DND-41 (cell line): ENCODE results near the gene MLLT1.

Source experiments
- ATAC-seq: fragments of 200-7000 bp; cut with Tn5 transposase; 3 replicates; pipeline ENCODE4 v1.9.1; 2021; ENCODE audit warnings: low read depth; ENCODE audit not compliant: insufficient read depth
- DNase-seq: peaks from one replicate; pipeline ENCODE4 v3.0.0-alpha.2; 2020
- H2AFZ ChIP-seq: 2 replicates; pipeline ENCODE4 v1.6.0; 2012; ENCODE audit warnings: low read depth, low read length
- H3K27ac ChIP-seq: 2 replicates; pipeline ENCODE4 v1.5.1; 2012; ENCODE audit warnings: low read length, inconsistent platforms
- H3K27me3 ChIP-seq: fragments of 200-600 bp; sonication (generic); 2 replicates; pipeline ENCODE4 v1.6.0; 2012; ENCODE audit warnings: low read length, mild to moderate bottlenecking, inconsistent platforms; ENCODE audit not compliant: insufficient read depth, poor library complexity
- H3K36me3 ChIP-seq: 2 replicates; pipeline ENCODE4 v1.5.1; 2012; ENCODE audit warnings: low read length, inconsistent platforms; ENCODE audit not compliant: insufficient read depth
- H3K4me1 ChIP-seq: 2 replicates; pipeline ENCODE4 v1.5.1; 2012; ENCODE audit warnings: mild to moderate bottlenecking, low read length; ENCODE audit not compliant: insufficient read depth
- H3K4me2 ChIP-seq: 2 replicates; pipeline ENCODE4 v1.6.0; 2012; ENCODE audit warnings: mild to moderate bottlenecking, moderate library complexity, low read length, inconsistent platforms; ENCODE audit not compliant: insufficient read depth
- H3K4me3 ChIP-seq, 2 experiments: fragments of 200-600 bp in 1 of 2; shearing (Covaris generic) in 1 of 2; 2 replicates each; pipeline ENCODE4 v1.5.1; 2012 to 2016; ENCODE audit warnings: inconsistent platforms in 2 of 2, low read length in 2 of 2, mild to moderate bottlenecking in 2 of 2, low read depth in 1 of 2, moderate library complexity in 1 of 2
- H3K79me2 ChIP-seq: 2 replicates; pipeline ENCODE4 v1.6.0; 2012; ENCODE audit warnings: low read length, inconsistent platforms; ENCODE audit not compliant: insufficient read depth
- H3K9ac ChIP-seq: 2 replicates; pipeline ENCODE4 v1.6.0; 2012; ENCODE audit warnings: low read depth, mild to moderate bottlenecking, inconsistent platforms, low read length, moderate library complexity
- H3K9me3 ChIP-seq: 2 replicates; pipeline ENCODE4 v1.5.1; 2012; ENCODE audit warnings: low read length, moderate library complexity, mild to moderate bottlenecking, inconsistent platforms; ENCODE audit not compliant: insufficient read depth, severe bottlenecking
- H4K20me1 ChIP-seq: 2 replicates; pipeline ENCODE4 v1.6.0; 2012; ENCODE audit warnings: low read length; ENCODE audit not compliant: insufficient read depth
- CTCF ChIP-seq: IDR thresholded peaks from 2 replicates; pipeline ENCODE4 v1.5.1; 2012; ENCODE audit warnings: borderline replicate concordance, low read length, moderate library complexity, mild to moderate bottlenecking; ENCODE audit not compliant: poor library complexity, severe bottlenecking; ENCODE audit errors: extremely low read depth
- EZH2 ChIP-seq: IDR thresholded peaks from 3 replicates; pipeline ENCODE4 v1.6.1; 2012; ENCODE audit warnings: borderline replicate concordance, low read depth, mild to moderate bottlenecking, moderate library complexity, low read length, inconsistent platforms; ENCODE audit not compliant: severe bottlenecking

Gene MLLT1

GRCh38 chr19:6224308-6224675 lies 55.5 kb downstream of the MLLT1 start:
- Histone ChIP-seq H3K36me3 (peaks cover 95% of the 10 kb centered on the region), H3K27ac (no peak overlapping the region)
- no peak for ATAC-seq

GRCh38 chr19:6223461-6224307 lies 56.1 kb downstream of the MLLT1 start:
- Histone ChIP-seq H3K4me2 (no peak overlapping the region), H2AFZ (no peak overlapping the region), H3K9me3 (no peaks in the 10 kb centered on the region), H3K36me3 (peaks cover 95% of the 10 kb centered on the region), H3K27ac (no peak overlapping the region; the same call in 1 of the 2 replicates), H3K79me2 (peaks cover 33% of the 10 kb centered on the region), H3K9ac (no peak overlapping the region), H3K4me1 (no peaks in the 10 kb centered on the region), H4K20me1 (peaks cover 73% of the 10 kb centered on the region), H3K27me3 (no peaks in the 10 kb centered on the region), H3K4me3 (no peak overlapping the region)
- ATAC-seq: no peak
- DNase-seq: no peak
- TF ChIP-seq EZH2 (no peak), CTCF (no peak)

More at GRCh38 chr19:6224308-6224675, 55.5 kb downstream of the MLLT1 start:
- no peaks in the 10 kb centered on the region for H3K9me3 ChIP-seq
- H3K4me1 ChIP-seq: no peaks in the 10 kb centered on the region
- H3K79me2 ChIP-seq: peaks cover 39% of the 10 kb centered on the region
- no peak overlapping the region for H3K4me3 ChIP-seq
- no peaks in the 10 kb centered on the region for H3K27me3 ChIP-seq
- no peak for DNase-seq
- H3K9ac ChIP-seq: no peak overlapping the region
- no peak overlapping the region for H2AFZ ChIP-seq
- peaks cover 73% of the 10 kb centered on the region for H4K20me1 ChIP-seq
- H3K4me2 ChIP-seq: no peak overlapping the region
- TF ChIP-seq CTCF (no peak), EZH2 (no peak)

GRCh38 chr19:6222884-6223283 lies 56.9 kb downstream of the MLLT1 start:
- Histone ChIP-seq H3K4me3 (no peak overlapping the region), H3K79me2 (peaks cover 32% of the 10 kb centered on the region), H3K27ac (no peak overlapping the region), H3K27me3 (no peaks in the 10 kb centered on the region), H3K4me2 (no peak overlapping the region), H4K20me1 (peaks cover 72% of the 10 kb centered on the region), H3K9me3 (no peaks in the 10 kb centered on the region), H2AFZ (no peak overlapping the region), H3K36me3 (peaks cover 96% of the 10 kb centered on the region), H3K4me1 (no peaks in the 10 kb centered on the region), H3K9ac (no peak overlapping the region)
- TF ChIP-seq EZH2: no peak
- TF ChIP-seq CTCF: no peak
- ATAC-seq (no peak), DNase-seq (no peak)
